ENCODE data around the gene SLC37A2. TPM values are rescaled to one million over a fixed set of nuclear protein-coding genes. Genes with fewer than 3 reads are reported as not detected.

Gene SLC37A2
- total RNA-seq, 1 experiment from 2014 or later: 13.8 TPM

- H3K4me1 ChIP-seq: peaks cover 40% of the 10 kb centered on the region
- CTCF ChIA-PET: interaction anchor here (1.3 kb wide), 1 partner anchor 17 kb away, joined by 3 read pairs; the partner anchor contains the start of gene TMEM218
- intact Hi-C loops (cut with micrococcal nuclease; ENCODE audit: unreplicated experiment): no loop called here
- H3K36me3 Mint-ChIP-seq (ENCODE audit: insufficient read depth, unreplicated experiment): peaks cover 9% of the 10 kb centered on the region
- no peaks in the 10 kb centered on the region for H3K9me3 Mint-ChIP-seq (ENCODE audit: unreplicated experiment)
- no peaks in the 10 kb centered on the region for H3K36me3 ChIP-seq (ENCODE audit: control insufficient read depth, insufficient read depth, low read length)
- no peak overlapping the region for H3K4me3 ChIP-seq (ENCODE audit: low read depth, low read length)
- no peaks in the 10 kb centered on the region for H3K27me3 ChIP-seq (replicated peaks; ENCODE audit: control insufficient read depth, insufficient read depth, low read length)
- no peak for TF ChIP-seq CTCF (IDR thresholded peaks at IDR 0.05; ENCODE audit: insufficient read depth in 1 of 2, low read depth in 1 of 2, low read length in 1 of 2, severe bottlenecking in 1 of 2, unreplicated experiment in 1 of 2)
- H3K4me1 Mint-ChIP-seq (ENCODE audit: low read depth, unreplicated experiment): peaks cover 35% of the 10 kb centered on the region
- no peaks in the 10 kb centered on the region for H3K27me3 Mint-ChIP-seq (ENCODE audit: insufficient read depth, unreplicated experiment)
- no peak for DNase-seq
- BruUV-seq (replicated peaks): no TSS peak
- no peaks in the 10 kb centered on the region for H3K9me3 ChIP-seq
- H3K4me3 Mint-ChIP-seq (ENCODE audit: unreplicated experiment): no peak overlapping the region
- no peak overlapping the region for H3K27ac Mint-ChIP-seq (ENCODE audit: unreplicated experiment)
- POLR2A ChIA-PET: no interaction called here
These were observed 31.6 kb downstream of the SLC37A2 start for GRCh38 chr11:125094731-125095130.

GRCh38 chr11:125100136-125100535, 37.0 kb downstream of the SLC37A2 start:
- no peak for DNase-seq
- Mint-ChIP-seq H3K4me3 (ENCODE audit: unreplicated experiment) (no peak overlapping the region), H3K4me1 (ENCODE audit: low read depth, unreplicated experiment) (peaks cover 16% of the 10 kb centered on the region), H3K36me3 (ENCODE audit: insufficient read depth, unreplicated experiment) (peaks cover 16% of the 10 kb centered on the region), H3K27me3 (ENCODE audit: insufficient read depth, unreplicated experiment) (no peaks in the 10 kb centered on the region), H3K9me3 (ENCODE audit: unreplicated experiment) (no peaks in the 10 kb centered on the region), H3K27ac (ENCODE audit: unreplicated experiment) (no peak overlapping the region)
- Histone ChIP-seq H3K27me3 (replicated peaks; ENCODE audit: control insufficient read depth, insufficient read depth, low read length) (no peaks in the 10 kb centered on the region), H3K4me1 (peaks cover 21% of the 10 kb centered on the region), H3K9me3 (no peaks in the 10 kb centered on the region), H3K4me3 (ENCODE audit: low read depth, low read length) (no peak overlapping the region), H3K36me3 (ENCODE audit: control insufficient read depth, insufficient read depth, low read length) (no peaks in the 10 kb centered on the region)
- ChIA-PET POLR2A (no interaction called here), CTCF (interaction anchor here (0.6 kb wide), 1 partner anchor 21 kb away, joined by 4 read pairs; no protein-coding TSS in a partner anchor)
- no TSS peak for BruUV-seq (replicated peaks)
- no peak for TF ChIP-seq CTCF (IDR thresholded peaks at IDR 0.05; ENCODE audit: insufficient read depth in 1 of 2, low read depth in 1 of 2, low read length in 1 of 2, severe bottlenecking in 1 of 2, unreplicated experiment in 1 of 2)
- intact Hi-C loops (cut with micrococcal nuclease; ENCODE audit: unreplicated experiment): no loop called here

GRCh38 chr11:125101596-125101995, 38.5 kb downstream of the SLC37A2 start:
- POLR2A ChIA-PET: no interaction called here
- no TSS peak for BruUV-seq (replicated peaks)
- intact Hi-C loops (cut with micrococcal nuclease; ENCODE audit: unreplicated experiment): no loop called here

More at GRCh38 chr11:125101596-125101995, 38.5 kb downstream of the SLC37A2 start:
- no peak for DNase-seq
- Mint-ChIP-seq H3K9me3 (ENCODE audit: unreplicated experiment) (no peaks in the 10 kb centered on the region), H3K36me3 (ENCODE audit: insufficient read depth, unreplicated experiment) (peaks cover 9% of the 10 kb centered on the region), H3K27ac (ENCODE audit: unreplicated experiment) (no peak overlapping the region), H3K4me3 (ENCODE audit: unreplicated experiment) (no peak overlapping the region), H3K27me3 (ENCODE audit: insufficient read depth, unreplicated experiment) (no peaks in the 10 kb centered on the region), H3K4me1 (ENCODE audit: low read depth, unreplicated experiment) (peaks cover 9% of the 10 kb centered on the region)
- no peak overlapping the region for H3K4me3 ChIP-seq (ENCODE audit: low read depth, low read length)
- no peaks in the 10 kb centered on the region for H3K27me3 ChIP-seq (replicated peaks; ENCODE audit: control insufficient read depth, insufficient read depth, low read length)
- no peaks in the 10 kb centered on the region for H3K36me3 ChIP-seq (ENCODE audit: control insufficient read depth, insufficient read depth, low read length)
- no peaks in the 10 kb centered on the region for H3K9me3 ChIP-seq
- no peak for TF ChIP-seq CTCF (IDR thresholded peaks at IDR 0.05; ENCODE audit: insufficient read depth in 1 of 2, low read depth in 1 of 2, low read length in 1 of 2, severe bottlenecking in 1 of 2, unreplicated experiment in 1 of 2)
- peaks cover 8% of the 10 kb centered on the region for H3K4me1 ChIP-seq
- CTCF ChIA-PET: no interaction called here
